HL-60 (cell line): ENCODE results near the gene PRUNE1.

Experiments used
- DNase-seq, 2 experiments: peaks; one replicate each; pipeline ENCODE4 v3.0.0-alpha.2; 2010 to 2020; ENCODE audit warnings: low read depth in 1 of 2, low spot score in 1 of 2
- H3K27ac ChIP-seq: fragments of 250-450 bp; sonication (Bioruptor Pico); replicated peaks from 2 replicates; pipeline ENCODE4 v1.5.1; 2020; ENCODE audit warnings: mild to moderate bottlenecking, moderate library complexity
- H3K27me3 ChIP-seq: fragments of 250-450 bp; sonication (Bioruptor Pico); 2 replicates; pipeline ENCODE4 v1.5.1; 2021; ENCODE audit warnings: mild to moderate bottlenecking, moderate library complexity; ENCODE audit not compliant: insufficient read depth, poor library complexity, severe bottlenecking
- H3K4me3 ChIP-seq: replicated peaks from 2 replicates; pipeline ENCODE4 v1.5.1; 2011; ENCODE audit warnings: mild to moderate bottlenecking, control low read depth, low read length; ENCODE audit not compliant: insufficient read depth
- CTCF ChIP-seq: IDR thresholded peaks from one replicate; pipeline ENCODE4 v1.5.1; 2011; ENCODE audit warnings: low read length, control low read depth, inconsistent platforms; ENCODE audit not compliant: insufficient read depth
- GABPA ChIP-seq: IDR thresholded peaks from 2 replicates; pipeline ENCODE4 v1.6.1; 2012; ENCODE audit warnings: low read depth
- POLR2AphosphoS5 ChIP-seq: IDR thresholded peaks from 2 replicates; pipeline ENCODE4 v1.6.1; 2012; ENCODE audit warnings: low read depth
- REST ChIP-seq: IDR thresholded peaks from 2 replicates; pipeline ENCODE4 v1.6.1; 2012; ENCODE audit warnings: low read depth; ENCODE audit not compliant: insufficient replicate concordance
- SPI1 ChIP-seq: IDR thresholded peaks from 2 replicates; pipeline ENCODE4 v1.6.1; 2012; ENCODE audit warnings: low read depth, mild to moderate bottlenecking, borderline replicate concordance

Gene PRUNE1

GRCh38 chr1:150967936-150968335 lies 40.3 kb upstream of the PRUNE1 start:
- no peak overlapping the region for H3K27ac ChIP-seq
- no peak overlapping the region for H3K4me3 ChIP-seq
- no peak for TF ChIP-seq GABPA
- no peak for TF ChIP-seq CTCF
- no peak for TF ChIP-seq REST
- no peak for TF ChIP-seq POLR2AphosphoS5
- no peak for TF ChIP-seq SPI1
- DNase-seq: no peak
- no peaks in the 10 kb centered on the region for H3K27me3 ChIP-seq

GRCh38 chr1:150968491-150968890 lies 39.8 kb upstream of the PRUNE1 start:
- TF ChIP-seq SPI1: no peak
- TF ChIP-seq POLR2AphosphoS5: no peak
- no peak for TF ChIP-seq REST
- no peak for TF ChIP-seq CTCF
- TF ChIP-seq GABPA: no peak
- no peak overlapping the region for H3K27ac ChIP-seq
- H3K27me3 ChIP-seq: no peaks in the 10 kb centered on the region
- H3K4me3 ChIP-seq: no peak overlapping the region
- no peak for DNase-seq

GRCh38 chr1:150969626-150970025 lies 38.6 kb upstream of the PRUNE1 start:
- no peaks in the 10 kb centered on the region for H3K27me3 ChIP-seq
- TF ChIP-seq REST (no peak), POLR2AphosphoS5 (no peak), SPI1 (no peak), CTCF (no peak), GABPA (no peak)
- no peak overlapping the region for H3K4me3 ChIP-seq
- no peak for DNase-seq
- H3K27ac ChIP-seq: no peak overlapping the region
